H9 (cell line): ENCODE measurements around the gene MCEMP1. TPM values are rescaled to one million over a fixed set of nuclear protein-coding genes. Genes with fewer than 3 reads are reported as not detected.

Experiments used
- DNase-seq: peaks from one replicate; pipeline ENCODE4 v3.0.0-alpha.2; 2017
- H2AFZ ChIP-seq: one replicate; pipeline ENCODE4 v1.6.1; 2013; ENCODE audit warnings: mild to moderate bottlenecking, low read length, control low read depth, moderate library complexity
- H2AK5ac ChIP-seq: 2 replicates; pipeline ENCODE4 v1.6.1; 2013; ENCODE audit warnings: low read length, control low read depth, mixed read lengths; ENCODE audit not compliant: insufficient read length
- H2BK120ac ChIP-seq: one replicate; pipeline ENCODE4 v1.6.1; 2013; ENCODE audit warnings: low read depth, mild to moderate bottlenecking, low read length, control low read depth, inconsistent platforms; ENCODE audit not compliant: poor library complexity, severe bottlenecking
- H2BK12ac ChIP-seq: 2 replicates; pipeline ENCODE4 v1.6.1; 2013; ENCODE audit warnings: low read length, control low read depth, mixed read lengths, low read depth; ENCODE audit not compliant: insufficient read length
- H2BK15ac ChIP-seq: 2 replicates; pipeline ENCODE4 v1.6.1; 2013; ENCODE audit warnings: low read depth, low read length, control low read depth
- H2BK20ac ChIP-seq: one replicate; pipeline ENCODE4 v1.6.1; 2013; ENCODE audit warnings: low read depth, mild to moderate bottlenecking, low read length, control low read depth, inconsistent platforms; ENCODE audit not compliant: poor library complexity, severe bottlenecking
- H2BK5ac ChIP-seq: 2 replicates; pipeline ENCODE4 v1.6.1; 2013; ENCODE audit warnings: low read length, control low read depth, mixed read lengths; ENCODE audit not compliant: insufficient read length
- H3K14ac ChIP-seq: 2 replicates; pipeline ENCODE4 v1.6.1; 2013; ENCODE audit warnings: low read length, control low read depth; ENCODE audit not compliant: insufficient read depth
- H3K18ac ChIP-seq: 2 replicates; pipeline ENCODE4 v1.6.1; 2013; ENCODE audit warnings: low read depth, mild to moderate bottlenecking, mixed read lengths, low read length, control low read depth; ENCODE audit not compliant: insufficient read length
- H3K23ac ChIP-seq: 2 replicates; pipeline ENCODE4 v1.6.1; 2013; ENCODE audit warnings: low read length, control low read depth, mixed read lengths, low read depth; ENCODE audit not compliant: insufficient read length
- H3K23me2 ChIP-seq: 2 replicates; pipeline ENCODE4 v1.6.1; 2013; ENCODE audit warnings: low read depth, mild to moderate bottlenecking, mixed read lengths, low read length, control low read depth; ENCODE audit not compliant: insufficient read length, poor library complexity, severe bottlenecking
- H3K27ac ChIP-seq: 2 replicates; pipeline ENCODE4 v1.5.1; 2013; ENCODE audit warnings: low read length, control low read depth, mixed read lengths, low read depth; ENCODE audit not compliant: insufficient read length
- H3K27me3 ChIP-seq: 2 replicates; pipeline ENCODE4 v1.6.1; 2013; ENCODE audit warnings: low read length, control low read depth, inconsistent platforms; ENCODE audit not compliant: insufficient read depth
- H3K4ac ChIP-seq: 2 replicates; pipeline ENCODE4 v1.6.1; 2013; ENCODE audit warnings: low read depth, mild to moderate bottlenecking, control low read depth, inconsistent platforms, low read length, moderate library complexity
- H3K4me1 ChIP-seq: 2 replicates; pipeline ENCODE4 v1.6.1; 2013; ENCODE audit warnings: low read length, control low read depth, inconsistent platforms; ENCODE audit not compliant: insufficient read depth
- H3K4me2 ChIP-seq: 2 replicates; pipeline ENCODE4 v1.6.1; 2013; ENCODE audit warnings: low read length, control low read depth, mixed read lengths; ENCODE audit not compliant: insufficient read length, insufficient read depth
- H3K56ac ChIP-seq: 2 replicates; pipeline ENCODE4 v1.6.1; 2013; ENCODE audit warnings: low read depth, mild to moderate bottlenecking, mixed read lengths, low read length, control low read depth; ENCODE audit not compliant: insufficient read length
- H3K79me1 ChIP-seq: 2 replicates; pipeline ENCODE4 v1.6.1; 2013; ENCODE audit warnings: low read depth, mild to moderate bottlenecking, moderate library complexity, low read length, control low read depth, inconsistent platforms; ENCODE audit not compliant: insufficient read depth, poor library complexity, severe bottlenecking
- H3K79me2 ChIP-seq: 2 replicates; pipeline ENCODE4 v1.6.1; 2013; ENCODE audit warnings: low read length, control low read depth, inconsistent platforms; ENCODE audit not compliant: insufficient read depth
- H3K9ac ChIP-seq: 2 replicates; pipeline ENCODE4 v1.6.1; 2013; ENCODE audit warnings: low read length, control low read depth, mixed read lengths; ENCODE audit not compliant: insufficient read length; ENCODE audit errors: extremely low read depth
- H3K9me3 ChIP-seq: one replicate; pipeline ENCODE4 v1.6.1; 2013; ENCODE audit warnings: low read depth, low read length, inconsistent platforms; ENCODE audit not compliant: control insufficient read depth
- H3T11ph ChIP-seq: one replicate; pipeline ENCODE4 v1.6.1; 2013; ENCODE audit warnings: mild to moderate bottlenecking, low read length, control low read depth, inconsistent platforms
- H4K20me1 ChIP-seq: one replicate; pipeline ENCODE4 v1.6.1; 2013; ENCODE audit not compliant: control insufficient read depth, insufficient read length, insufficient read depth
- H4K5ac ChIP-seq: 2 replicates; pipeline ENCODE4 v1.6.1; 2013; ENCODE audit warnings: low read depth, mild to moderate bottlenecking, mixed read lengths, low read length, control low read depth; ENCODE audit not compliant: insufficient read length
- H4K8ac ChIP-seq: replicated peaks from 2 replicates; pipeline ENCODE4 v1.6.1; 2013; ENCODE audit warnings: low read length, control low read depth, mixed read lengths, low read depth; ENCODE audit not compliant: insufficient read length
- H4K91ac ChIP-seq: 2 replicates; pipeline ENCODE4 v1.6.1; 2013; ENCODE audit warnings: low read depth, mild to moderate bottlenecking, moderate library complexity, mixed read lengths, low read length, control low read depth; ENCODE audit not compliant: insufficient read length
- H3K27ac Mint-ChIP-seq, 3 experiments: 2 replicates in 2 of 3; 3 replicates in 1 of 3; pipeline ENCODE4 v1.8.0; 2020 to 2021; ENCODE audit warnings: mixed read lengths in 3 of 3, mild to moderate bottlenecking in 1 of 3, moderate library complexity in 1 of 3
- H3K27me3 Mint-ChIP-seq: 2 replicates; pipeline ENCODE4 v1.8.0; 2021; ENCODE audit warnings: low read depth, mild to moderate bottlenecking, moderate library complexity, mixed read lengths
- H3K36me3 Mint-ChIP-seq, 3 experiments: 2 replicates in 2 of 3; 3 replicates in 1 of 3; pipeline ENCODE4 v1.8.0; 2020 to 2021; ENCODE audit warnings: low read depth in 3 of 3, mixed read lengths in 3 of 3; ENCODE audit not compliant: insufficient read depth in 1 of 3
- H3K4me1 Mint-ChIP-seq, 2 experiments: 2 replicates each; pipeline ENCODE4 v1.8.0; 2020; ENCODE audit warnings: mixed read lengths in 2 of 2
- H3K4me3 Mint-ChIP-seq, 2 experiments: 2 replicates in 1 of 2; 3 replicates in 1 of 2; pipeline ENCODE4 v1.8.0; 2020 to 2021; ENCODE audit warnings: mild to moderate bottlenecking in 2 of 2, mixed read lengths in 2 of 2, moderate library complexity in 1 of 2
- H3K9me3 Mint-ChIP-seq, 2 experiments: 2 replicates in 1 of 2; 3 replicates in 1 of 2; pipeline ENCODE4 v1.8.0; 2020; ENCODE audit warnings: mild to moderate bottlenecking in 2 of 2, mixed read lengths in 2 of 2, moderate library complexity in 1 of 2
- WGBS: extraction: QIAGEN DNeasy Blood & Tissue Kit; methylation state at CpG from one replicate; pipeline ENCODE4 v1.1.7; 2013; ENCODE audit warnings: missing lambda C conversion rate, low lambda C conversion rate, mixed read lengths; ENCODE audit not compliant: insufficient read length; ENCODE audit errors: extremely low coverage; 5-methylcytosine and 5-hydroxymethylcytosine counted together
- total RNA-seq: library from RNA; stranded (reverse); gene quantifications from 2 replicates; pipeline ENCODE4 v1.2.1, GENCODE V29; 2021
- TF ChIP-seq, protein P1 (sequence below): fragments of 200-600 bp; sonication (generic); conservative IDR thresholded peaks from 3 replicates; pipeline ENCODE4 v1.8.0; 2021; ENCODE audit warnings: antibody characterized with exemption, mild to moderate bottlenecking

The MCEMP1 gene
- total RNA-seq, 1 experiment from 2014 or later = not detected

DNA sequence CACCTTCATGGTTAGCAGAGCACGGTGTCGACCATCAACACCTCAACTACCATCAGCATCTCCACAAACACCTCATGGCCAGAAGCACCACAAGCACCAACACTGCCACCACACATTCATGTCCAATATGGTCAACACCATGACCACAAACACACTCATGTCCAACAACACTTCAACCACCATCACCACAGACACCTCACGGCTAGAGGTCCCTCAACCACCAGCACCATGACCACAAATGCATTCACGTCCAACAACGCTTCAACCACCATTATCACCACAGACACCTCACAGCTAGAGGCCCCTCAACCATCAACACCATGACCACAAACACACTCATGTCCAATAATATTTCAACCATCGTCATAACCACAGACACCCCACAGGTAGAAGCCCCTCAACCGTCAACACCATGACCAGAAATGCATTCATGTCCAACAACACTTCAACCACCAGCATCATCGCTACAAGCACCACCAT, 13.9 kb downstream of the MCEMP1 start:
- Mint-ChIP-seq H3K9me3 (no peaks in the 10 kb centered on the region), H3K27me3 (peaks cover 21% of the 10 kb centered on the region), H3K4me1 (peaks cover 4% of the 10 kb centered on the region in 2 experiments), H3K4me3 (no peak overlapping the region), H3K36me3 (no peaks in the 10 kb centered on the region; a peak in 1 of 7 replicates), H3K27ac (no peak overlapping the region)
- Histone ChIP-seq H2BK15ac (no peak overlapping the region), H3K23me2 (no peaks in the 10 kb centered on the region), H2BK120ac (no peak overlapping the region), H3K18ac (no peak overlapping the region), H3K27ac (no peak overlapping the region), H3K4me1 (no peaks in the 10 kb centered on the region), H3K14ac (no peak overlapping the region), H3K4me2 (no peak overlapping the region), H3K23ac (no peak overlapping the region), H2AK5ac (no peak overlapping the region), H3K9ac (no peak overlapping the region), H2BK20ac (no peak overlapping the region), H2AFZ (no peak overlapping the region), H4K20me1 (peaks cover 2% of the 10 kb centered on the region), H3K79me2 (no peaks in the 10 kb centered on the region), H3K56ac (no peak overlapping the region), H3K9me3 (no peaks in the 10 kb centered on the region), H3K4ac (no peak overlapping the region), H3K27me3 (no peaks in the 10 kb centered on the region), H4K8ac (no peak overlapping the region), H2BK5ac (no peak overlapping the region), H3T11ph (no peak overlapping the region), H3K79me1 (no peaks in the 10 kb centered on the region), H2BK12ac (no peak overlapping the region), H4K91ac (no peak overlapping the region), H4K5ac (no peak overlapping the region)
- no peak for DNase-seq
- TF ChIP-seq, protein P1, sequence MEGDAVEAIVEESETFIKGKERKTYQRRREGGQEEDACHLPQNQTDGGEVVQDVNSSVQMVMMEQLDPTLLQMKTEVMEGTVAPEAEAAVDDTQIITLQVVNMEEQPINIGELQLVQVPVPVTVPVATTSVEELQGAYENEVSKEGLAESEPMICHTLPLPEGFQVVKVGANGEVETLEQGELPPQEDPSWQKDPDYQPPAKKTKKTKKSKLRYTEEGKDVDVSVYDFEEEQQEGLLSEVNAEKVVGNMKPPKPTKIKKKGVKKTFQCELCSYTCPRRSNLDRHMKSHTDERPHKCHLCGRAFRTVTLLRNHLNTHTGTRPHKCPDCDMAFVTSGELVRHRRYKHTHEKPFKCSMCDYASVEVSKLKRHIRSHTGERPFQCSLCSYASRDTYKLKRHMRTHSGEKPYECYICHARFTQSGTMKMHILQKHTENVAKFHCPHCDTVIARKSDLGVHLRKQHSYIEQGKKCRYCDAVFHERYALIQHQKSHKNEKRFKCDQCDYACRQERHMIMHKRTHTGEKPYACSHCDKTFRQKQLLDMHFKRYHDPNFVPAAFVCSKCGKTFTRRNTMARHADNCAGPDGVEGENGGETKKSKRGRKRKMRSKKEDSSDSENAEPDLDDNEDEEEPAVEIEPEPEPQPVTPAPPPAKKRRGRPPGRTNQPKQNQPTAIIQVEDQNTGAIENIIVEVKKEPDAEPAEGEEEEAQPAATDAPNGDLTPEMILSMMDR = no peak
- WGBS = no CpG with 5 or more reads among the region's 8 CpGs
